T47D (cell line): ENCODE results near the gene ATP9A.

Source experiments
- DNase-seq, 2 experiments: peaks; one replicate each; pipeline versions ENCODE4 v3.0.0 to v3.0.0-alpha.2; 2011 to 2012; ENCODE audit warnings: low read depth in 1 of 2, low spot score in 1 of 2
- JUND ChIP-seq: IDR thresholded peaks from 2 replicates; pipeline ENCODE4 v1.6.1; 2012; ENCODE audit warnings: low read depth
- in situ Hi-C: cut with HindIII; loops from 2 replicates; pipeline ENCODE4 v1.10.0; 2016; ENCODE audit warnings: low sequenced_read_pairs, low pct_unique_long_range_greater_than_20kb

ATP9A gene

DNA sequence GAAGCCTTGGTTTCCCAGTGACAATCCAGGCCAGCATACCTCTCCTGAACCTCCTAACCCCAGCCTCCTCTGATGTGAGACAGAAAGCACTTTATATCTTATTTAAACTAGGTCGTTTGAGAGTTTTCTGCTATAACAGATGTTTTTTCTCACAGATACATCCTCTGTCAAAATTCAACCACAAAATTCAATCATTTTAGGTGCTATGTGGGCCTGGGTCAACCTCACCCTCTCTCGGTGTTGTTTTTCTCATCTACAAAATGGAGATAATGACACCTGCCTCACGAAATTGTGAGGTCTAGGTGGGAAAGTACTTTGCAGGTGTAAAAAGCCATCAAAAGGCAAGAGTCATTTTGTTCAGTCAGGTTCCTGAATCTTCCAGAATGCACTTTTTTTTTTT, 179.4 kb downstream of the ATP9A start:
- no peak for DNase-seq
- in situ Hi-C loops, result no loop called here
- TF ChIP-seq JUND, result no peak

DNA sequence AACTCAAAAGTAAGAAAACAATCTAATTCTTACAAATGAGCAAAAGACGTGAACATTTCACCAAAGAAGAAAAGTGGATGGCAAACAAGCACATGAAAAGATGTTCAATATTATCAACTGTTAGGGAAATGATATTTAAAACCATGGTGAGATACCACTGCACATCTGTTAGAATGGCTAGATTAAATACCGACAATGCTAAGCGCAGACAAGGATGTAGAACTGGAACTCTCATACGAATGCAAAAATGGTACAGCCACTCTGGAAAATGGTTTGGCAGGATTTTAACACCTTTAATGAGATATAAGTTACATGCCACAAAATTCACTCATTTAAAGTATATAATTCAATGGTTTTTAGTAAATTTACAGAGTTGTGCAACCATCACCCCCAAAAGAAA, 181.0 kb downstream of the ATP9A start:
- no peak for DNase-seq
- no peak for TF ChIP-seq JUND
- in situ Hi-C loops, result no loop called here

- no peak for TF ChIP-seq JUND
- in situ Hi-C loops, result no loop called here
- DNase-seq, result no peak
These were observed 182.2 kb downstream of the ATP9A start for GRCh38 chr20:51586005-51586440.

- no peak for TF ChIP-seq JUND
- DNase-seq, result no peak
- in situ Hi-C loops, result no loop called here
These were observed 183.0 kb downstream of the ATP9A start for GRCh38 chr20:51585148-51585547.

- in situ Hi-C loops, result no loop called here
- DNase-seq, result no peak
- TF ChIP-seq JUND, result no peak
These were observed 183.5 kb downstream of the ATP9A start for GRCh38 chr20:51584737-51585136.

- no peak for TF ChIP-seq JUND
- no peak for DNase-seq
- in situ Hi-C loops, result no loop called here
These were observed 184.1 kb downstream of the ATP9A start for GRCh38 chr20:51584116-51584515.

GRCh38 chr20:51583499-51583898, 184.7 kb downstream of the ATP9A start:
- no peak for DNase-seq
- TF ChIP-seq JUND, result no peak
- in situ Hi-C loops, result no loop called here

DNA sequence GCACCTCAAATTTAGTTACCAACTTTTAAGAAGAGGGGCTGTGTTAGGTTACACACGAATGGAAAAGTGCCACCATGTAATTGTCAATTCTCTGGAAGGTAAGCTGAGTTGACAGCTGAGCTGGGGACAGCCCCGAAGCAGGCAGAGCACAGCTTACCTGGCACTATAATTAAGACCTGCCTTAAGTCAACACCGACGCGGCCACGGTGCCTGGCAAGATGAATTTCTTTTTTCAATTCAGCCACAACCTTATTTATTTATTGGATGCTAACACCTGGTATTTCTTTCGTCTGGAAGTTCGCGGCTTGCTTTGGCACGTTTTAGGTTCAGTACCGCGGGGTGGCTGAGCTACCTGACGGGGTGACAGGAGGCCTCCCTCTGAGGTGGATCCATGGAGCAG, 185.1 kb downstream of the ATP9A start:
- no peak for DNase-seq
- in situ Hi-C loops, result no loop called here

DNA sequence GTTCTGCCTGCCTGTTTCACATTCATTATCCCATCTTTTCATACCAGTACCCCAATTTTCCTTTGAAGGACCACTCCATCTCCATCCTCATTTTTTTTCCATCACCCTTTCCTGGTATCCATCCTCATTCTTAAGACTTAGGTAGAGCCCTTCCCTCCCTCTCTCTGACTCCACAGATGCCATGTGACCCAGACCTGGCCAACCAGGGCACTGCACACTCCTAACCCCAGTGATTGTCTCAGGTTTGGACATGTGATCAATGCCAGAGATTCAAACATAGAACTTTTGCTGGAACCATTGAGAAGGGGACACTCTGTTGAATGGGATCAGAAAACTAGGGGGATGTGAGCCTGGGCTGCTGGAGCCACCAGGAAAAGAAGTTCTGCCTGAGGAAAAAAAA, 186.6 kb downstream of the ATP9A start:
- no peak for TF ChIP-seq JUND
- in situ Hi-C loops, result no loop called here

More for the DNA sequence above, 185.1 kb downstream of the ATP9A start:
- TF ChIP-seq JUND, result no peak

GRCh38 chr20:51579137-51579536, 189.1 kb downstream of the ATP9A start:
- TF ChIP-seq JUND, result no peak
- DNase-seq, result no peak
- in situ Hi-C loops, result no loop called here

More for the DNA sequence above, 186.6 kb downstream of the ATP9A start:
- no peak for DNase-seq

DNA sequence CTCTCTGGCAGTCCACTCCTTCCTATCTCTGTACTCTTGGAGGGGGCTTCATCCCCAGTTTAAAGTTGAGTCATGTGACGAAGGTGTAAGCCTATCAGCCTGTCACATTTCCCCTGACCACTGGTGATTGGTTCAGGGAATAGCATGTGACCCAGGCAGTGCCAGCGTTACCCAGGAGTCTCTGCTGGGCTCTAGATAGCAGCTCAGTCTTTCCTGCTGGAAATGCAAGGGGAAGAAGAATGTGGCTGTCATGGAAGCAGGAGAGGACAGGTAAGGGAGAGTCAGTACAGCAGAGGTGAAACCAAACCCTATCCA, 190.1 kb downstream of the ATP9A start:
- in situ Hi-C loops, result no loop called here
- no peak for TF ChIP-seq JUND
- DNase-seq, result no peak

GRCh38 chr20:51577432-51578144, 190.6 kb downstream of the ATP9A start:
- no peak for TF ChIP-seq JUND
- DNase-seq, result no peak
- in situ Hi-C loops, result no loop called here

- TF ChIP-seq JUND, result no peak
- in situ Hi-C loops, result no loop called here
- DNase-seq, result no peak
These were observed 192.7 kb downstream of the ATP9A start for GRCh38 chr20:51575486-51575885.

- in situ Hi-C loops, result no loop called here
- TF ChIP-seq JUND, result no peak
- no peak for DNase-seq
These were observed 193.7 kb downstream of the ATP9A start for GRCh38 chr20:51574248-51575033.
